ENCODE results near the gene SPON1. TPM values are rescaled to one million over a fixed set of nuclear protein-coding genes. Genes with fewer than 3 reads are reported as not detected.
"Not testable (repeated sequence)": the region's sequence is repeated elsewhere in the genome, so short reads cannot be mapped to it uniquely, and the experiment has no call there.

The SPON1 gene
- total RNA-seq, 3 donors from 2014 or later: 0.82 to 1.1 (median 0.87) TPM

- no peak overlapping the region for H3K4me3 Mint-ChIP-seq
- H3K9me3 Mint-ChIP-seq: no peaks in the 10 kb centered on the region
- ATAC-seq (no peak), DNase-seq (no peak)
- H3K36me3 Mint-ChIP-seq (ENCODE audit: insufficient read depth): peaks cover 2% of the 10 kb centered on the region
- H3K4me1 Mint-ChIP-seq (ENCODE audit: low read depth): peaks cover 21% of the 10 kb centered on the region
- no peaks in the 10 kb centered on the region for H3K27me3 Mint-ChIP-seq (ENCODE audit: low read depth)
These were observed 289.2 kb downstream of the SPON1 start for GRCh38 chr11:14251754-14252153.

GRCh38 chr11:14252501-14252900, 290.0 kb downstream of the SPON1 start:
- peaks cover 19% of the 10 kb centered on the region for H3K4me1 Mint-ChIP-seq (ENCODE audit: low read depth)
- ATAC-seq; H3K36me3 Mint-ChIP-seq (ENCODE audit: insufficient read depth); H3K9me3 Mint-ChIP-seq; DNase-seq; H3K27me3 Mint-ChIP-seq (ENCODE audit: low read depth); H3K4me3 Mint-ChIP-seq: not testable (repeated sequence)

GRCh38 chr11:14253421-14253820, 290.9 kb downstream of the SPON1 start:
- DNase-seq (no peak), ATAC-seq (no peak)
- Mint-ChIP-seq H3K9me3 (no peaks in the 10 kb centered on the region), H3K27me3 (ENCODE audit: low read depth) (no peaks in the 10 kb centered on the region), H3K36me3 (ENCODE audit: insufficient read depth) (peaks cover 2% of the 10 kb centered on the region), H3K4me3 (no peak overlapping the region), H3K4me1 (ENCODE audit: low read depth) (peaks cover 9% of the 10 kb centered on the region)

GRCh38 chr11:14253840-14254239, 291.3 kb downstream of the SPON1 start:
- H3K4me3 Mint-ChIP-seq: no peak overlapping the region
- H3K36me3 Mint-ChIP-seq (ENCODE audit: insufficient read depth): peaks cover 2% of the 10 kb centered on the region
- peaks cover 5% of the 10 kb centered on the region for H3K4me1 Mint-ChIP-seq (ENCODE audit: low read depth)
- H3K9me3 Mint-ChIP-seq: no peaks in the 10 kb centered on the region
- no peaks in the 10 kb centered on the region for H3K27me3 Mint-ChIP-seq (ENCODE audit: low read depth)
- DNase-seq: no peak
- no peak for ATAC-seq

- H3K4me1 Mint-ChIP-seq (ENCODE audit: low read depth): no peaks in the 10 kb centered on the region
- no peaks in the 10 kb centered on the region for H3K9me3 Mint-ChIP-seq
- H3K27me3 Mint-ChIP-seq (ENCODE audit: low read depth): no peaks in the 10 kb centered on the region
- H3K4me3 Mint-ChIP-seq: no peak overlapping the region
- peaks cover 2% of the 10 kb centered on the region for H3K36me3 Mint-ChIP-seq (ENCODE audit: insufficient read depth)
- DNase-seq: no peak
- no peak for ATAC-seq
These were observed 292.2 kb downstream of the SPON1 start for GRCh38 chr11:14254533-14255237.

GRCh38 chr11:14255238-14255534, 292.7 kb downstream of the SPON1 start:
- Mint-ChIP-seq H3K4me3 (no peak overlapping the region), H3K27me3 (ENCODE audit: low read depth) (no peaks in the 10 kb centered on the region), H3K4me1 (ENCODE audit: low read depth) (no peaks in the 10 kb centered on the region), H3K9me3 (no peaks in the 10 kb centered on the region), H3K36me3 (ENCODE audit: insufficient read depth) (peaks cover 2% of the 10 kb centered on the region)
- DNase-seq (no peak), ATAC-seq (no peak)

- Mint-ChIP-seq H3K9me3 (no peaks in the 10 kb centered on the region), H3K4me1 (ENCODE audit: low read depth) (no peaks in the 10 kb centered on the region), H3K36me3 (ENCODE audit: insufficient read depth) (peaks cover 5% of the 10 kb centered on the region), H3K27me3 (ENCODE audit: low read depth) (no peaks in the 10 kb centered on the region), H3K4me3 (no peak overlapping the region)
- DNase-seq: no peak
- ATAC-seq: no peak
These were observed 295.9 kb downstream of the SPON1 start for GRCh38 chr11:14258221-14258935.

- H3K4me3 Mint-ChIP-seq: no peak overlapping the region
- no peaks in the 10 kb centered on the region for H3K27me3 Mint-ChIP-seq (ENCODE audit: low read depth)
- no peaks in the 10 kb centered on the region for H3K4me1 Mint-ChIP-seq (ENCODE audit: low read depth)
- no peak for DNase-seq
- peaks cover 11% of the 10 kb centered on the region for H3K36me3 Mint-ChIP-seq (ENCODE audit: insufficient read depth)
- no peaks in the 10 kb centered on the region for H3K9me3 Mint-ChIP-seq
- ATAC-seq: no peak
These were observed 296.8 kb downstream of the SPON1 start for GRCh38 chr11:14259186-14259784.

GRCh38 chr11:14259878-14260277, 297.4 kb downstream of the SPON1 start:
- no peak for DNase-seq
- Mint-ChIP-seq H3K9me3 (peaks cover 4% of the 10 kb centered on the region), H3K27me3 (ENCODE audit: low read depth) (no peaks in the 10 kb centered on the region), H3K4me3 (no peak overlapping the region), H3K36me3 (ENCODE audit: insufficient read depth) (peaks cover 16% of the 10 kb centered on the region), H3K4me1 (ENCODE audit: low read depth) (no peaks in the 10 kb centered on the region)
- no peak for ATAC-seq

- peaks cover 4% of the 10 kb centered on the region for H3K9me3 Mint-ChIP-seq
- no peak overlapping the region for H3K4me3 Mint-ChIP-seq
- no peaks in the 10 kb centered on the region for H3K27me3 Mint-ChIP-seq (ENCODE audit: low read depth)
- peaks cover 26% of the 10 kb centered on the region for H3K36me3 Mint-ChIP-seq (ENCODE audit: insufficient read depth)
- ATAC-seq (no peak), DNase-seq (no peak)
- H3K4me1 Mint-ChIP-seq (ENCODE audit: low read depth): no peaks in the 10 kb centered on the region
These were observed 298.5 kb downstream of the SPON1 start for GRCh38 chr11:14261066-14261465.

- H3K4me1 Mint-ChIP-seq (ENCODE audit: low read depth): no peaks in the 10 kb centered on the region
- H3K36me3 Mint-ChIP-seq (ENCODE audit: insufficient read depth): peaks cover 24% of the 10 kb centered on the region
- DNase-seq: no peak
- H3K9me3 Mint-ChIP-seq: peaks cover 4% of the 10 kb centered on the region
- H3K4me3 Mint-ChIP-seq: no peak overlapping the region
- ATAC-seq: no peak
- no peaks in the 10 kb centered on the region for H3K27me3 Mint-ChIP-seq (ENCODE audit: low read depth)
These were observed 299.8 kb downstream of the SPON1 start for GRCh38 chr11:14262271-14262846.

GRCh38 chr11:14264966-14265365, 302.4 kb downstream of the SPON1 start:
- H3K9me3 Mint-ChIP-seq: peaks cover 4% of the 10 kb centered on the region
- H3K36me3 Mint-ChIP-seq (ENCODE audit: insufficient read depth): peaks cover 33% of the 10 kb centered on the region
- peaks cover 5% of the 10 kb centered on the region for H3K4me1 Mint-ChIP-seq (ENCODE audit: low read depth)
- H3K4me3 Mint-ChIP-seq: no peak overlapping the region
- ATAC-seq: no peak
- no peak for DNase-seq
- H3K27me3 Mint-ChIP-seq (ENCODE audit: low read depth): no peaks in the 10 kb centered on the region

GRCh38 chr11:14266622-14267021, 304.1 kb downstream of the SPON1 start:
- Mint-ChIP-seq H3K4me3 (no peak overlapping the region), H3K27me3 (ENCODE audit: low read depth) (no peaks in the 10 kb centered on the region), H3K36me3 (ENCODE audit: insufficient read depth) (peaks cover 33% of the 10 kb centered on the region), H3K4me1 (ENCODE audit: low read depth) (peaks cover 22% of the 10 kb centered on the region), H3K9me3 (peaks cover 4% of the 10 kb centered on the region)
- no peak for DNase-seq
- ATAC-seq: no peak

- ATAC-seq (no peak), DNase-seq (no peak)
- Mint-ChIP-seq H3K4me1 (ENCODE audit: low read depth) (peaks cover 30% of the 10 kb centered on the region), H3K4me3 (no peak overlapping the region), H3K9me3 (peaks cover 4% of the 10 kb centered on the region), H3K27me3 (ENCODE audit: low read depth) (no peaks in the 10 kb centered on the region), H3K36me3 (ENCODE audit: insufficient read depth) (peaks cover 33% of the 10 kb centered on the region)
These were observed 305.5 kb downstream of the SPON1 start for GRCh38 chr11:14267861-14268635.
